ENCODE results near the gene RAB11A.

The RAB11A gene

DNA sequence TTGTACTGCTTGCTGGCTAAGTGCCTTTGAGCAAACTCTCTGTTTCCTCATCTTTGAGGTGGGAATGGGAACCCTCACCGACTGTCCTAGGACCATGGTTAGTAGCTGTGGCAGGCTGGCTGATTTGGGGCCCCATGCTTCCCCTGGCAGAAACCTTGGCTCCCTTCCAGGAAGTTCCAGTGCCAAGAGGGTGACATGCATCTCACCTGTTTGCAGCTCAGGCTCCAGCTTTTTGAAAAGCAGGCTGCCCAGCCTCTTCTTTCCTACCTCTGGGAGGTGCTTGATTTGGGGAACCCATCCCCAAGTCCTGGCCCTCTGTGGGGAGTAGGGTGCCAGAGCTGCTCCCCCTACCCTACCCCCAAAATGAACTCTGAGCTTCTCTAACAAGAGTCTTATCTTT, 50.8 kb downstream of the RAB11A start:
- no peaks in the 10 kb centered on the region for H3K9me3 ChIP-seq (ENCODE audit: control extremely low read depth in 1 of 5, control insufficient read depth in 4 of 5, insufficient read depth in 2 of 5, low read depth in 1 of 5, low read length in 4 of 5)
- ChIA-PET POLR2A (no interaction called here), CTCF (interaction anchor here (0.8 kb wide), 1 partner anchor 12 kb away, joined by 3 read pairs; no protein-coding TSS in a partner anchor)
- H3K4me1 ChIP-seq (ENCODE audit: control extremely low read depth in 1 of 4, control insufficient read depth in 4 of 4, insufficient read depth in 4 of 4, low read length in 3 of 4): peaks cover 0 to 4% (median 0%) of the 10 kb centered on the region in 4 experiments
- DNase-seq: no peak
- no peaks in the 10 kb centered on the region for H3K27me3 ChIP-seq (replicated peaks in 2 of 5; ENCODE audit: control insufficient read depth in 4 of 5, insufficient read depth in 5 of 5, low read length in 4 of 5)
- H3K4me3 ChIP-seq (ENCODE audit: control insufficient read depth in 1 of 7, extremely low read depth in 1 of 7, insufficient read depth in 4 of 7, low read depth in 2 of 7, low read length in 6 of 7): no peak overlapping the region
- H3K36me3 ChIP-seq (ENCODE audit: control insufficient read depth in 4 of 4, insufficient read depth in 4 of 4, low read length in 3 of 4): no peaks in the 10 kb centered on the region
- WGBS (ENCODE audit: insufficient coverage): 0% methylated on average over 1 of the region's 1 CpG
- H3K27ac ChIP-seq (ENCODE audit: insufficient read depth in 1 of 2, low read depth in 1 of 2, low read length in 2 of 2, poor library complexity in 1 of 2, severe bottlenecking in 2 of 2): no peak overlapping the region

DNA sequence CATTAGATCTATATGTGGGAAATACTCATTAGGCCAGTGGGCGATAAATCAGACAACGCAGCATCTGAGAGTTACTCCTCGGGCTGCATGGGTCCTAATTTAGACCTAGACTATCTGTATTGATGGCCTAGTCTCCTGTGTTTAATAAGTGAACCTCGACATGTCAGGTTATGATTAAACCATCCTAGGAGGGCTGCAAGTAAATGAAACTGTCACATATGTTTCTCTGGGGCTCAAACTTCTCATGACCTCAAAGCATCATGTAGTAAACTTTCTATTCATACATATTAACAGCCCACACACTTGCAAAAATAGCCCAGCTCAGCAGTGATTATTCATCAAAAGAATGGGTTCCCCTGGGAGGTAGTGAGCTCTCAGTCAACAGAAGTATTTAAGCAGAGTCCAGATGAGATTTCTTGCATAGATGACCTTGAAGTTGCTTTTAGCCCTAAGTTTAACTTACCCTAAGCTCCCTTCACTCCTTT, 51.6 kb downstream of the RAB11A start:
- no peaks in the 10 kb centered on the region for H3K36me3 ChIP-seq (ENCODE audit: control insufficient read depth in 4 of 4, insufficient read depth in 4 of 4, low read length in 3 of 4)
- no peaks in the 10 kb centered on the region for H3K9me3 ChIP-seq (ENCODE audit: control extremely low read depth in 1 of 5, control insufficient read depth in 4 of 5, insufficient read depth in 2 of 5, low read depth in 1 of 5, low read length in 4 of 5)
- 98% methylated on average over 4 of the region's 4 CpGs for WGBS (ENCODE audit: insufficient coverage)
- H3K27me3 ChIP-seq (replicated peaks in 2 of 5; ENCODE audit: control insufficient read depth in 4 of 5, insufficient read depth in 5 of 5, low read length in 4 of 5): no peaks in the 10 kb centered on the region
- POLR2A ChIA-PET: interaction anchor here (0.5 to 0.6 kb wide), 2 partner anchors 188 to 193 kb away, joined by 3 to 4 read pairs; no protein-coding TSS in a partner anchor
- peaks cover 0 to 4% (median 0%) of the 10 kb centered on the region in 4 experiments for H3K4me1 ChIP-seq (ENCODE audit: control extremely low read depth in 1 of 4, control insufficient read depth in 4 of 4, insufficient read depth in 4 of 4, low read length in 3 of 4)
- DNase-seq: no peak
- H3K27ac ChIP-seq (ENCODE audit: insufficient read depth in 1 of 2, low read depth in 1 of 2, low read length in 2 of 2, poor library complexity in 1 of 2, severe bottlenecking in 2 of 2): no peak overlapping the region
- no peak overlapping the region for H3K4me3 ChIP-seq (ENCODE audit: control insufficient read depth in 1 of 7, extremely low read depth in 1 of 7, insufficient read depth in 4 of 7, low read depth in 2 of 7, low read length in 6 of 7)
- CTCF ChIA-PET: interaction anchor here (0.8 kb wide), 1 partner anchor 11 kb away, joined by 3 read pairs; no protein-coding TSS in a partner anchor

DNA sequence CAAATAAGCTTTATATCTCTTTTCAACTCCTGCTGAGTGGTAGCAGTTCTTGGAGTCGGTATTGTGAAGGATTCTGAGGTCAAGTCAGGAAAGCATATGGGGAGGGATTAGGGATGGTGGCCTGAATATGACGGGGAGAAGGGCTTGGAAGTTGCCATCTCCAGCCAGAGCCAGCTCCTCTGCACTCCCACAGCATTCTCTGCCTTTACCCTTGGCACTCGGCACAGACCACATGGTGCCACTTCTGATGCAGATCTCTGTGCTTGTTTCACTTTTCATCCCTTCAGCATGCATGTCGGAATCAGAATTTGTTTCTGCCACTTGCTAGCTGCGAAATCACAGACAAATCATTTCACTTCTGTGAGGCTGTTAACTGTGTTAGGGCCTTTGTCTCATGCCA, 52.5 kb downstream of the RAB11A start:
- H3K4me1 ChIP-seq (ENCODE audit: control extremely low read depth in 1 of 4, control insufficient read depth in 4 of 4, insufficient read depth in 4 of 4, low read length in 3 of 4): peaks cover 0 to 4% (median 0%) of the 10 kb centered on the region in 4 experiments
- no peak overlapping the region for H3K27ac ChIP-seq (ENCODE audit: insufficient read depth in 1 of 2, low read depth in 1 of 2, low read length in 2 of 2, poor library complexity in 1 of 2, severe bottlenecking in 2 of 2)
- H3K4me3 ChIP-seq (ENCODE audit: control insufficient read depth in 1 of 7, extremely low read depth in 1 of 7, insufficient read depth in 4 of 7, low read depth in 2 of 7, low read length in 6 of 7): no peak overlapping the region
- CTCF ChIA-PET: no interaction called here
- H3K9me3 ChIP-seq (ENCODE audit: control extremely low read depth in 1 of 5, control insufficient read depth in 4 of 5, insufficient read depth in 2 of 5, low read depth in 1 of 5, low read length in 4 of 5): no peaks in the 10 kb centered on the region
- H3K36me3 ChIP-seq (ENCODE audit: control insufficient read depth in 4 of 4, insufficient read depth in 4 of 4, low read length in 3 of 4): no peaks in the 10 kb centered on the region
- POLR2A ChIA-PET: interaction anchor here (0.5 to 0.6 kb wide), 2 partner anchors 187 to 194 kb away, joined by 3 to 4 read pairs; no protein-coding TSS in a partner anchor
- WGBS (ENCODE audit: insufficient coverage): 100% methylated on average over 3 of the region's 5 CpGs
- H3K27me3 ChIP-seq (replicated peaks in 2 of 5; ENCODE audit: control insufficient read depth in 4 of 5, insufficient read depth in 5 of 5, low read length in 4 of 5): no peaks in the 10 kb centered on the region
- no peak for DNase-seq

DNA sequence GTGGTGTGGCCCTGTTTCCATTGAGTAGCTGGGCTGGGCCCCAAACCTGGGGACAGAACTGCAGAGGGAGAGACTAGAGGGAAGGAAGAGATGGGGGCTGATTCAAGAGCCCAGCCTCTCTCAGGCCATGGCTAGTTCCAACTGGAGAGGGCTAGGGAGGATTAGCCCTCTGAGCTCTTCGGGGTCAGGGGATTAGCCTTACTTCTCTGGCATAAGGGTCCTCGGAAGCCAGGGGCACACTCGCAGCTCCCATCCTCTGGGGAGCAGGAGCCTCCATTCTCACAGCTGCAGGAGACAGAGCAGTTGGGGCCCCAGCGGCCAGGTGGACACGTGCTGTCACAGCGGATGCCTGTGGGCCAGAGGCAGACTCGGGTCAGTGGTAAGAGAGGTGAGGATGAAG, 53.3 kb downstream of the RAB11A start:
- no peaks in the 10 kb centered on the region for H3K27me3 ChIP-seq (replicated peaks in 2 of 5; ENCODE audit: control insufficient read depth in 4 of 5, insufficient read depth in 5 of 5, low read length in 4 of 5)
- 96% methylated on average over 7 of the region's 7 CpGs for WGBS (ENCODE audit: insufficient coverage)
- no peak overlapping the region for H3K4me3 ChIP-seq (ENCODE audit: control insufficient read depth in 1 of 7, extremely low read depth in 1 of 7, insufficient read depth in 4 of 7, low read depth in 2 of 7, low read length in 6 of 7)
- peaks cover 0 to 4% (median 0%) of the 10 kb centered on the region in 4 experiments for H3K4me1 ChIP-seq (ENCODE audit: control extremely low read depth in 1 of 4, control insufficient read depth in 4 of 4, insufficient read depth in 4 of 4, low read length in 3 of 4)
- DNase-seq: no peak
- H3K9me3 ChIP-seq (ENCODE audit: control extremely low read depth in 1 of 5, control insufficient read depth in 4 of 5, insufficient read depth in 2 of 5, low read depth in 1 of 5, low read length in 4 of 5): no peaks in the 10 kb centered on the region
- POLR2A ChIA-PET: no interaction called here
- H3K27ac ChIP-seq (ENCODE audit: insufficient read depth in 1 of 2, low read depth in 1 of 2, low read length in 2 of 2, poor library complexity in 1 of 2, severe bottlenecking in 2 of 2): no peak overlapping the region
- no peaks in the 10 kb centered on the region for H3K36me3 ChIP-seq (ENCODE audit: control insufficient read depth in 4 of 4, insufficient read depth in 4 of 4, low read length in 3 of 4)
- CTCF ChIA-PET: no interaction called here

DNA sequence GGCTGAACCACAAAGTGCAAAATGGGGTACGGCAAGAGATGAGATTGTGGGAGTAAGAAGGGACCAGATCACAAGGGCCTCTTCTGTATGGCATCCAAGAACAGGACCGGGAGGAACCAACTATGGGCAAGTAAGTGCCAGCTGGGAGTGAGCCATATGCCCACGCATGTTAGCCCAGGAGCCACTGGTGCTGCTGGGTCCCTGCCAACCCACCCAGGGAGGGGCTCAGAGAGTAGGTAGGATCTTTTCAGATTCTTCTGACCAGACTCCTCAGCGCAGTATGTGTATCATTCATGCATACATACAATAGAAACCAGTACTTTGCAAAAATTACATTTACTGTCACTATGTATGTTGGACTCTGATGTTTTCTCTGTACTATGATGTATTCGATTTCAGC, 54.0 kb downstream of the RAB11A start:
- ChIA-PET CTCF (no interaction called here), POLR2A (no interaction called here)
- H3K36me3 ChIP-seq (ENCODE audit: control insufficient read depth in 4 of 4, insufficient read depth in 4 of 4, low read length in 3 of 4): no peaks in the 10 kb centered on the region
- WGBS (ENCODE audit: insufficient coverage): 92% methylated on average over 2 of the region's 5 CpGs
- no peak overlapping the region for H3K27ac ChIP-seq (ENCODE audit: insufficient read depth in 1 of 2, low read depth in 1 of 2, low read length in 2 of 2, poor library complexity in 1 of 2, severe bottlenecking in 2 of 2)
- DNase-seq: no peak
- no peak overlapping the region for H3K4me3 ChIP-seq (ENCODE audit: control insufficient read depth in 1 of 7, extremely low read depth in 1 of 7, insufficient read depth in 4 of 7, low read depth in 2 of 7, low read length in 6 of 7)
- peaks cover 0 to 4% (median 0%) of the 10 kb centered on the region in 4 experiments for H3K4me1 ChIP-seq (ENCODE audit: control extremely low read depth in 1 of 4, control insufficient read depth in 4 of 4, insufficient read depth in 4 of 4, low read length in 3 of 4)
- H3K27me3 ChIP-seq (replicated peaks in 2 of 5; ENCODE audit: control insufficient read depth in 4 of 5, insufficient read depth in 5 of 5, low read length in 4 of 5): no peaks in the 10 kb centered on the region
- no peaks in the 10 kb centered on the region for H3K9me3 ChIP-seq (ENCODE audit: control extremely low read depth in 1 of 5, control insufficient read depth in 4 of 5, insufficient read depth in 2 of 5, low read depth in 1 of 5, low read length in 4 of 5)

DNA sequence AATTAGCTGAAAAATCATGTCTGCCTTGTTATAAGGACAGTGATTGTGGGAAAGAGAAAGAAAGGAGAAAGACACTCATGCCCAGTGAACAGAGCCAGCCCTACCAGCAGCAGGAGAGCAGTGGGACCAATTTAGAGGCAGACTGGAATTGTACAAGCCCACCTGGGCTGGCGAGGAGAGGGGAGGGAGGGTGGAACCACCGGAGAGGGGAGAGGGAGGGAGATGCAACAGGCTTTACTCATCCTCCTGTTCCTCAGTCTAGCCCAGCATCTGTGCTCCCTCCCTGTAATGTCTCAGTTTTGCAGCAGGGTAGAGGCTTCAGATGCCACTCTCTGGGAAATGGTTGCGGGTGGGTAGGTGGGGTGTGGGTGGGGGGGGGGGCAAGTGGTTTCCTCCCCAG, 54.7 kb downstream of the RAB11A start:
- no CpG with 5 or more reads among the region's 3 CpGs for WGBS (ENCODE audit: insufficient coverage)
- Histone ChIP-seq H3K36me3 (ENCODE audit: control insufficient read depth in 4 of 4, insufficient read depth in 4 of 4, low read length in 3 of 4) (no peaks in the 10 kb centered on the region), H3K4me3 (ENCODE audit: control insufficient read depth in 1 of 7, extremely low read depth in 1 of 7, insufficient read depth in 4 of 7, low read depth in 2 of 7, low read length in 6 of 7) (no peak overlapping the region), H3K27me3 (replicated peaks in 2 of 5; ENCODE audit: control insufficient read depth in 4 of 5, insufficient read depth in 5 of 5, low read length in 4 of 5) (no peaks in the 10 kb centered on the region), H3K4me1 (ENCODE audit: control extremely low read depth in 1 of 4, control insufficient read depth in 4 of 4, insufficient read depth in 4 of 4, low read length in 3 of 4) (peaks cover 0 to 4% (median 0%) of the 10 kb centered on the region in 4 experiments), H3K27ac (ENCODE audit: insufficient read depth in 1 of 2, low read depth in 1 of 2, low read length in 2 of 2, poor library complexity in 1 of 2, severe bottlenecking in 2 of 2) (no peak overlapping the region), H3K9me3 (ENCODE audit: control extremely low read depth in 1 of 5, control insufficient read depth in 4 of 5, insufficient read depth in 2 of 5, low read depth in 1 of 5, low read length in 4 of 5) (no peaks in the 10 kb centered on the region)
- POLR2A ChIA-PET: no interaction called here
- DNase-seq: no peak
- CTCF ChIA-PET: no interaction called here

DNA sequence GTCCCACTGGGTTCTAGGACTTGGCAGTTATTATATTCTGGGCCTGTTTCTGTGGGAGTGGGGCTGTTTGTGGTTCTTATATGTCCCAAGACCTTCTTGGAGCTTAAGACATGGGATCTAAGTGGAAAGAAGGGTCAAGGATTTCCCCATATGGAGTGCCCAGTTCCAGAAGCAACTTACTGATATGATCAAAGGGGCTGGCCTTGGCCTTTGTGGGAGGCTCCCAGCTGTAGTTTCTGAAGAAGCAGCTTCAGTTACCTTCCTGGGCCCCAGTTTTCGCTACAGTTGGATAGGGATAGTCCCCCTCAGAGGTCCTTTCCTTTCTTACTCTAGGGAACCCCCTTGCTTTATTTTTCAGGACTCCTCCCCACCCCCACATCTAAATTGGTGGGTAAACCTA, 56.0 kb downstream of the RAB11A start:
- H3K27ac ChIP-seq (ENCODE audit: insufficient read depth in 1 of 2, low read depth in 1 of 2, low read length in 2 of 2, poor library complexity in 1 of 2, severe bottlenecking in 2 of 2): no peak overlapping the region
- 100% methylated on average over 1 of the region's 1 CpG for WGBS (ENCODE audit: insufficient coverage)
- no peaks in the 10 kb centered on the region for H3K9me3 ChIP-seq (ENCODE audit: control extremely low read depth in 1 of 5, control insufficient read depth in 4 of 5, insufficient read depth in 2 of 5, low read depth in 1 of 5, low read length in 4 of 5)
- POLR2A ChIA-PET: interaction anchor here (0.7 kb wide), 1 partner anchor 12 kb away, joined by 3 read pairs; no protein-coding TSS in a partner anchor
- H3K4me3 ChIP-seq (ENCODE audit: control insufficient read depth in 1 of 7, extremely low read depth in 1 of 7, insufficient read depth in 4 of 7, low read depth in 2 of 7, low read length in 6 of 7): no peak overlapping the region
- no peaks in the 10 kb centered on the region for H3K27me3 ChIP-seq (replicated peaks in 2 of 5; ENCODE audit: control insufficient read depth in 4 of 5, insufficient read depth in 5 of 5, low read length in 4 of 5)
- H3K4me1 ChIP-seq (ENCODE audit: control extremely low read depth in 1 of 4, control insufficient read depth in 4 of 4, insufficient read depth in 4 of 4, low read length in 3 of 4): no peaks in the 10 kb centered on the region
- no peak for DNase-seq
- no peaks in the 10 kb centered on the region for H3K36me3 ChIP-seq (ENCODE audit: control insufficient read depth in 4 of 4, insufficient read depth in 4 of 4, low read length in 3 of 4)
- CTCF ChIA-PET: interaction anchor here (1.0 kb wide), 1 partner anchor 14 kb away, joined by 3 read pairs; no protein-coding TSS in a partner anchor
